PC-3 (cell line): ENCODE results near the gene TMEM44. TPM values are rescaled to one million over a fixed set of nuclear protein-coding genes. Genes with fewer than 3 reads are reported as not detected.

Source experiments
- ATAC-seq: fragments of 200-7000 bp; cut with Tn5 transposase; 2 replicates; pipeline ENCODE4 v1.9.1; 2020; ENCODE audit warnings: mild to moderate bottlenecking, moderate library complexity
- BruUV-seq: library from RNA; stranded (reverse); fragments of 400-500 nt; replicated peaks from 2 replicates; lab custom pipeline; 2021; lab: Mats Ljungman, UMichigan
- CTCF ChIA-PET: fragments of 300-600 bp; sonication (Branson Sonifier 250); formaldehyde crosslinking; loops from one replicate; lab custom pipeline; 2022; ENCODE audit warnings: antibody characterized with exemption; lab: Charles Lee
- POLR2A ChIA-PET: fragments of 300-600 bp; sonication (Branson Sonifier 250); formaldehyde crosslinking; loops from one replicate; lab custom pipeline; 2022; ENCODE audit warnings: antibody characterized with exemption; ENCODE audit not compliant: unreplicated experiment; lab: Charles Lee
- DNase-seq: peaks from one replicate; pipeline ENCODE4 v3.0.0-alpha.2; 2015
- H2AFZ ChIP-seq: fragments of 300-600 bp; sonication (generic); 2 replicates; pipeline ENCODE4 v1.6.0; 2016; ENCODE audit warnings: antibody characterized with exemption, low read length
- H3F3A ChIP-seq: fragments of 300-600 bp; sonication (generic); one replicate; pipeline ENCODE4 v1.6.0; 2017; ENCODE audit warnings: antibody characterized with exemption, low read length, control low read depth, mild to moderate bottlenecking; ENCODE audit not compliant: unreplicated experiment
- H3K27ac ChIP-seq: fragments of 300-600 bp; sonication (generic); 2 replicates; pipeline ENCODE4 v1.5.1; 2016; ENCODE audit warnings: mild to moderate bottlenecking, low read length
- H3K27me3 ChIP-seq: fragments of 300-600 bp; sonication (generic); 2 replicates; pipeline ENCODE4 v1.6.1; 2016; ENCODE audit warnings: low read length, mixed read lengths
- H3K36me3 ChIP-seq: fragments of 300-600 bp; sonication (generic); 2 replicates; pipeline ENCODE4 v1.6.1; 2016; ENCODE audit warnings: low read depth, mixed run types, low read length, mixed read lengths
- H3K4me1 ChIP-seq: fragments of 300-600 bp; sonication (generic); 2 replicates; pipeline ENCODE4 v1.5.1; 2016; ENCODE audit warnings: low read length; ENCODE audit not compliant: insufficient read depth
- H3K4me2 ChIP-seq: fragments of 300-600 bp; sonication (generic); 2 replicates; pipeline ENCODE4 v1.6.0; 2016; ENCODE audit warnings: low read length
- H3K4me3 ChIP-seq: fragments of 300-600 bp; sonication (generic); 2 replicates; pipeline ENCODE4 v1.5.1; 2016; ENCODE audit warnings: mild to moderate bottlenecking, low read length, mixed read lengths
- H3K79me2 ChIP-seq: fragments of 300-600 bp; sonication (generic); 2 replicates; pipeline ENCODE4 v1.6.1; 2017; ENCODE audit warnings: low read length, mixed read lengths
- H3K9ac ChIP-seq: fragments of 300-600 bp; sonication (generic); 2 replicates; pipeline ENCODE4 v1.6.0; 2016; ENCODE audit warnings: mild to moderate bottlenecking, low read length
- H3K9me2 ChIP-seq: fragments of 300-600 bp; sonication (generic); replicated peaks from 2 replicates; pipeline ENCODE4 v1.6.1; 2016; ENCODE audit warnings: mixed run types, low read length, mixed read lengths
- H3K9me3 ChIP-seq: fragments of 300-600 bp; sonication (generic); 2 replicates; pipeline ENCODE4 v1.6.1; 2016; ENCODE audit warnings: low read length, mixed read lengths
- H4K20me1 ChIP-seq: fragments of 300-600 bp; sonication (generic); 2 replicates; pipeline ENCODE4 v1.6.1; 2016; ENCODE audit warnings: low read length, mixed read lengths
- CTCF ChIP-seq: fragments of 300-600 bp; sonication (generic); conservative IDR thresholded peaks from 2 replicates; pipeline ENCODE4 v1.5.1; 2017; ENCODE audit warnings: antibody characterized with exemption, low read depth, mild to moderate bottlenecking, low read length
- EZH2 ChIP-seq: fragments of 300-600 bp; sonication (generic); IDR thresholded peaks from one replicate; pipeline ENCODE4 v1.6.1; 2017; ENCODE audit warnings: antibody characterized with exemption, mild to moderate bottlenecking, low read length; ENCODE audit not compliant: unreplicated experiment
- EZH2phosphoT487 ChIP-seq: fragments of 300-600 bp; sonication (generic); IDR thresholded peaks from 2 replicates; pipeline ENCODE4 v1.6.1; 2018; ENCODE audit warnings: mild to moderate bottlenecking, antibody characterized with exemption, low read length, borderline replicate concordance
- intact Hi-C: fragments of 100-400 bp; cut with micrococcal nuclease; formaldehyde crosslinking; loops from 2 replicates; pipeline ENCODE4 v1.9.0; 2023
- total RNA-seq: library from RNA; depleted of rRNA; stranded (reverse); fragments of >200 nt; gene quantifications from 2 replicates; pipeline ENCODE4 v1.2.3, GENCODE V29; 2014

TMEM44 gene
- total RNA-seq, 1 experiment from 2014 or later, result 16.6 TPM

GRCh38 chr3:194598771-194599557 is 34.3 kb downstream of the TMEM44 start:
- BruUV-seq, result no TSS peak
- TF ChIP-seq EZH2, result no peak
- TF ChIP-seq CTCF, result no peak
- TF ChIP-seq EZH2phosphoT487, result no peak
- no peaks in the 10 kb centered on the region for H3K79me2 ChIP-seq
- H3K4me1 ChIP-seq, result peaks cover 7% of the 10 kb centered on the region
- no peaks in the 10 kb centered on the region for H3K27me3 ChIP-seq
- H3K9me3 ChIP-seq, result no peaks in the 10 kb centered on the region
- no peak overlapping the region for H3K9ac ChIP-seq
- DNase-seq (no peak), ATAC-seq (no peak)
- no peak overlapping the region for H3K4me2 ChIP-seq
- H3F3A ChIP-seq, result no peaks in the 10 kb centered on the region
- ChIA-PET CTCF (no interaction called here), POLR2A (no interaction called here)
- no peak overlapping the region for H2AFZ ChIP-seq
- no peaks in the 10 kb centered on the region for H3K36me3 ChIP-seq
- intact Hi-C loops, result no loop called here
- no peak overlapping the region for H3K27ac ChIP-seq
- no peaks in the 10 kb centered on the region for H4K20me1 ChIP-seq
- no peak overlapping the region for H3K4me3 ChIP-seq
- H3K9me2 ChIP-seq, result no peaks in the 10 kb centered on the region

- ATAC-seq, result no peak
- CTCF ChIA-PET, result no interaction called here
- H3K9me2 ChIP-seq, result no peaks in the 10 kb centered on the region
- BruUV-seq, result no TSS peak
- POLR2A ChIA-PET, result no interaction called here
- no peaks in the 10 kb centered on the region for H4K20me1 ChIP-seq
- no peak overlapping the region for H2AFZ ChIP-seq
- no peaks in the 10 kb centered on the region for H3K36me3 ChIP-seq
- H3K27me3 ChIP-seq, result no peaks in the 10 kb centered on the region
- H3K9ac ChIP-seq, result no peak overlapping the region
- no peaks in the 10 kb centered on the region for H3K79me2 ChIP-seq
- no peak overlapping the region for H3K4me2 ChIP-seq
- no peak overlapping the region for H3K27ac ChIP-seq
- H3F3A ChIP-seq, result peaks cover 4% of the 10 kb centered on the region
- DNase-seq, result no peak
- H3K4me3 ChIP-seq, result no peak overlapping the region
- H3K9me3 ChIP-seq, result no peaks in the 10 kb centered on the region
- intact Hi-C loops, result no loop called here
- no peak for TF ChIP-seq EZH2phosphoT487
- no peak for TF ChIP-seq EZH2
- TF ChIP-seq CTCF, result no peak
- H3K4me1 ChIP-seq, result peaks cover 22% of the 10 kb centered on the region
These were observed 36.3 kb downstream of the TMEM44 start for GRCh38 chr3:194596906-194597305.
